SK-N-SH treated with all-trans-retinoic acid at 6 μM for 48 hours (cell line): ENCODE measurements around the gene SDK1.

Source experiments
- ATAC-seq: fragments of 200-7000 bp; cut with Tn5 transposase; 3 replicates; pipeline ENCODE4 v1.9.1; 2020; ENCODE audit warnings: mild to moderate bottlenecking, moderate library complexity
- ARNTL ChIP-seq: fragments of 450-650 bp; formaldehyde crosslinking; IDR thresholded peaks from 2 replicates; pipeline ENCODE4 v1.5.0; 2020; ENCODE audit warnings: low read depth, mild to moderate bottlenecking, moderate library complexity, borderline replicate concordance
- BACH2 ChIP-seq: fragments of 250-450 bp; sonication (Bioruptor Pico); IDR thresholded peaks from 2 replicates; pipeline ENCODE4 v1.9.0; 2021; ENCODE audit warnings: mild to moderate bottlenecking, borderline replicate concordance
- CSDC2 ChIP-seq: fragments of 250-450 bp; sonication (Bioruptor Pico); IDR thresholded peaks from 2 replicates; pipeline ENCODE4 v1.5.0; 2020; ENCODE audit warnings: mild to moderate bottlenecking, moderate library complexity
- ESRRG ChIP-seq: fragments of 250-450 bp; sonication (Bioruptor Pico); IDR thresholded peaks from 2 replicates; pipeline ENCODE4 v1.6.1; 2021; ENCODE audit warnings: mild to moderate bottlenecking
- ISL1 ChIP-seq: fragments of 250-450 bp; sonication (Bioruptor Pico); IDR thresholded peaks from 2 replicates; pipeline ENCODE4 v2.1.2; 2022; ENCODE audit warnings: mild to moderate bottlenecking, moderate library complexity
- OSR1 ChIP-seq: fragments of 250-450 bp; sonication (Bioruptor Pico); IDR thresholded peaks from 2 replicates; pipeline ENCODE4 v1.8.0; 2022; ENCODE audit warnings: moderate library complexity, mild to moderate bottlenecking, inconsistent platforms
- RARB ChIP-seq: fragments of 250-450 bp; sonication (Bioruptor Pico); IDR thresholded peaks from 2 replicates; pipeline ENCODE4 v1.8.0; 2021; ENCODE audit warnings: mild to moderate bottlenecking, moderate library complexity
- SNAI2 ChIP-seq: fragments of 250-450 bp; sonication (Bioruptor Pico); IDR thresholded peaks from 2 replicates; pipeline ENCODE4 v1.5.0; 2020; ENCODE audit warnings: mild to moderate bottlenecking, moderate library complexity
- TCF4 ChIP-seq: fragments of 250-450 bp; sonication (Bioruptor Pico); IDR thresholded peaks from 2 replicates; pipeline ENCODE4 v1.8.0; 2021; ENCODE audit warnings: mild to moderate bottlenecking, moderate library complexity, borderline replicate concordance
- TOX ChIP-seq: fragments of 250-450 bp; sonication (Bioruptor Pico); IDR thresholded peaks from 2 replicates; pipeline ENCODE4 v1.8.0; 2021; ENCODE audit warnings: mild to moderate bottlenecking, moderate library complexity, borderline replicate concordance
- ZC3H10 ChIP-seq: fragments of 250-450 bp; sonication (Bioruptor Pico); IDR thresholded peaks from 2 replicates; pipeline ENCODE4 v1.5.1; 2021; ENCODE audit warnings: mild to moderate bottlenecking, moderate library complexity
- ZFP3 ChIP-seq: fragments of 250-450 bp; sonication (Bioruptor Pico); IDR thresholded peaks from 2 replicates; pipeline ENCODE4 v1.5.0; 2020; ENCODE audit warnings: mild to moderate bottlenecking, moderate library complexity
- ZFP30 ChIP-seq: fragments of 450-650 bp; formaldehyde crosslinking; IDR thresholded peaks from 2 replicates; pipeline ENCODE4 v1.5.0; 2022; ENCODE audit warnings: mild to moderate bottlenecking, moderate library complexity
- ZNF565 ChIP-seq: fragments of 450-650 bp; formaldehyde crosslinking; conservative IDR thresholded peaks from 2 replicates; pipeline ENCODE4 v1.5.0; 2020; ENCODE audit warnings: low read depth, mild to moderate bottlenecking, moderate library complexity
- ZNF70 ChIP-seq: fragments of 450-650 bp; formaldehyde crosslinking; IDR thresholded peaks from 2 replicates; pipeline ENCODE4 v1.5.0; 2020; ENCODE audit warnings: mild to moderate bottlenecking, moderate library complexity
- ZNF8 ChIP-seq: fragments of 450-650 bp; formaldehyde crosslinking; IDR thresholded peaks from 2 replicates; pipeline ENCODE4 v1.5.0; 2020; ENCODE audit warnings: mild to moderate bottlenecking, moderate library complexity
- TF ChIP-seq, protein P1 (sequence below): fragments of 250-450 bp; sonication (Bioruptor Pico); IDR thresholded peaks from 2 replicates; pipeline ENCODE4 v1.8.0; 2021; ENCODE audit warnings: low read depth, mild to moderate bottlenecking, moderate library complexity, borderline replicate concordance
- TF ChIP-seq, protein P2 (sequence below): fragments of 250-450 bp; sonication (Bioruptor Pico); IDR thresholded peaks from 2 replicates; pipeline ENCODE4 v1.5.1; 2020; ENCODE audit warnings: low read depth, mild to moderate bottlenecking, moderate library complexity
- TF ChIP-seq, protein P3 (sequence below): fragments of 250-450 bp; sonication (Bioruptor Pico); IDR thresholded peaks from 2 replicates; pipeline ENCODE4 v1.5.0; 2020; ENCODE audit warnings: mild to moderate bottlenecking, moderate library complexity
- TF ChIP-seq, protein P4 (sequence below): fragments of 250-450 bp; sonication (Bioruptor Pico); IDR thresholded peaks from 2 replicates; pipeline ENCODE4 v1.5.1; 2021; ENCODE audit warnings: mild to moderate bottlenecking, moderate library complexity

SDK1 gene

DNA sequence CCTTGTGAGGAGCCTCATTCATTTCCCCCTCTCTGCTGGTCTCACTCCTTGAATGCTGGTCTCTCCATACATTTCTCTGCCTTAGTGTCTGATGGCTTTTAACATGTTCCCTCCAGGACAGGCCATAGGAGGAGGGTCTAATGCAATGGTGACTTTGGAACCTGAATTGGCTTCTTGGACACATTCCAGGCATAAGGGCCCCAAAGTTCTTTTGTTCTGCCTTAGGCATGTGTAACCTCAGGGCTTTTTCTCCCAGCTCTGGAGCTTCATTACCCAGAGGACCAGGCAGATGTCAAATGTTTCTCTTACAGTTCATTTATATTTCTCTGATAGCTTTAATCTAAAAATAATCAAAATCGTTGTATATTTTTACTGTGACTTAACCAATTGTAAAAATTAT, 162.6 kb downstream of the SDK1 start:
- TF ChIP-seq TCF4 (CRISPR knock-in tag): no peak
- no peak for TF ChIP-seq TOX (CRISPR knock-in tag)
- no peak for TF ChIP-seq SNAI2
- no peak for TF ChIP-seq ISL1 (CRISPR knock-in tag)
- TF ChIP-seq, protein P1, sequence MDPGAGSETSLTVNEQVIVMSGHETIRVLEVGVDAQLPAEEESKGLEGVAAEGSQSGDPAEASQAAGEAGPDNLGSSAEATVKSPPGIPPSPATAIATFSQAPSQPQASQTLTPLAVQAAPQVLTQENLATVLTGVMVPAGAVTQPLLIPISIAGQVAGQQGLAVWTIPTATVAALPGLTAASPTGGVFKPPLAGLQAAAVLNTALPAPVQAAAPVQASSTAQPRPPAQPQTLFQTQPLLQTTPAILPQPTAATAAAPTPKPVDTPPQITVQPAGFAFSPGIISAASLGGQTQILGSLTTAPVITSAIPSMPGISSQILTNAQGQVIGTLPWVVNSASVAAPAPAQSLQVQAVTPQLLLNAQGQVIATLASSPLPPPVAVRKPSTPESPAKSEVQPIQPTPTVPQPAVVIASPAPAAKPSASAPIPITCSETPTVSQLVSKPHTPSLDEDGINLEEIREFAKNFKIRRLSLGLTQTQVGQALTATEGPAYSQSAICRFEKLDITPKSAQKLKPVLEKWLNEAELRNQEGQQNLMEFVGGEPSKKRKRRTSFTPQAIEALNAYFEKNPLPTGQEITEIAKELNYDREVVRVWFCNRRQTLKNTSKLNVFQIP (CRISPR knock-in tag): no peak
- TF ChIP-seq ARNTL (CRISPR knock-in tag): no peak
- TF ChIP-seq ZFP3 (CRISPR knock-in tag): no peak
- no peak for TF ChIP-seq BACH2 (CRISPR knock-in tag)
- no peak for TF ChIP-seq RARB (CRISPR knock-in tag)
- TF ChIP-seq ZNF565 (CRISPR knock-in tag): no peak
- TF ChIP-seq OSR1 (CRISPR knock-in tag): no peak
- TF ChIP-seq, protein P2, sequence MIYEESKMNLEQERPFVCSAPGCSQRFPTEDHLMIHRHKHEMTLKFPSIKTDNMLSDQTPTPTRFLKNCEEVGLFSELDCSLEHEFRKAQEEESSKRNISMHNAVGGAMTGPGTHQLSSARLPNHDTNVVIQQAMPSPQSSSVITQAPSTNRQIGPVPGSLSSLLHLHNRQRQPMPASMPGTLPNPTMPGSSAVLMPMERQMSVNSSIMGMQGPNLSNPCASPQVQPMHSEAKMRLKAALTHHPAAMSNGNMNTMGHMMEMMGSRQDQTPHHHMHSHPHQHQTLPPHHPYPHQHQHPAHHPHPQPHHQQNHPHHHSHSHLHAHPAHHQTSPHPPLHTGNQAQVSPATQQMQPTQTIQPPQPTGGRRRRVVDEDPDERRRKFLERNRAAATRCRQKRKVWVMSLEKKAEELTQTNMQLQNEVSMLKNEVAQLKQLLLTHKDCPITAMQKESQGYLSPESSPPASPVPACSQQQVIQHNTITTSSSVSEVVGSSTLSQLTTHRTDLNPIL (CRISPR knock-in tag): no peak
- TF ChIP-seq, protein P3, sequence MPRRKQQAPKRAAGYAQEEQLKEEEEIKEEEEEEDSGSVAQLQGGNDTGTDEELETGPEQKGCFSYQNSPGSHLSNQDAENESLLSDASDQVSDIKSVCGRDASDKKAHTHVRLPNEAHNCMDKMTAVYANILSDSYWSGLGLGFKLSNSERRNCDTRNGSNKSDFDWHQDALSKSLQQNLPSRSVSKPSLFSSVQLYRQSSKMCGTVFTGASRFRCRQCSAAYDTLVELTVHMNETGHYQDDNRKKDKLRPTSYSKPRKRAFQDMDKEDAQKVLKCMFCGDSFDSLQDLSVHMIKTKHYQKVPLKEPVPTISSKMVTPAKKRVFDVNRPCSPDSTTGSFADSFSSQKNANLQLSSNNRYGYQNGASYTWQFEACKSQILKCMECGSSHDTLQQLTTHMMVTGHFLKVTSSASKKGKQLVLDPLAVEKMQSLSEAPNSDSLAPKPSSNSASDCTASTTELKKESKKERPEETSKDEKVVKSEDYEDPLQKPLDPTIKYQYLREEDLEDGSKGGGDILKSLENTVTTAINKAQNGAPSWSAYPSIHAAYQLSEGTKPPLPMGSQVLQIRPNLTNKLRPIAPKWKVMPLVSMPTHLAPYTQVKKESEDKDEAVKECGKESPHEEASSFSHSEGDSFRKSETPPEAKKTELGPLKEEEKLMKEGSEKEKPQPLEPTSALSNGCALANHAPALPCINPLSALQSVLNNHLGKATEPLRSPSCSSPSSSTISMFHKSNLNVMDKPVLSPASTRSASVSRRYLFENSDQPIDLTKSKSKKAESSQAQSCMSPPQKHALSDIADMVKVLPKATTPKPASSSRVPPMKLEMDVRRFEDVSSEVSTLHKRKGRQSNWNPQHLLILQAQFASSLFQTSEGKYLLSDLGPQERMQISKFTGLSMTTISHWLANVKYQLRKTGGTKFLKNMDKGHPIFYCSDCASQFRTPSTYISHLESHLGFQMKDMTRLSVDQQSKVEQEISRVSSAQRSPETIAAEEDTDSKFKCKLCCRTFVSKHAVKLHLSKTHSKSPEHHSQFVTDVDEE (CRISPR knock-in tag): no peak
- TF ChIP-seq ESRRG (CRISPR knock-in tag): no peak
- TF ChIP-seq ZFP30 (CRISPR knock-in tag): no peak
- TF ChIP-seq ZNF8 (CRISPR knock-in tag): no peak
- no peak for TF ChIP-seq ZC3H10 (CRISPR knock-in tag)
- TF ChIP-seq ZNF70 (CRISPR knock-in tag): no peak
- no peak for ATAC-seq

DNA sequence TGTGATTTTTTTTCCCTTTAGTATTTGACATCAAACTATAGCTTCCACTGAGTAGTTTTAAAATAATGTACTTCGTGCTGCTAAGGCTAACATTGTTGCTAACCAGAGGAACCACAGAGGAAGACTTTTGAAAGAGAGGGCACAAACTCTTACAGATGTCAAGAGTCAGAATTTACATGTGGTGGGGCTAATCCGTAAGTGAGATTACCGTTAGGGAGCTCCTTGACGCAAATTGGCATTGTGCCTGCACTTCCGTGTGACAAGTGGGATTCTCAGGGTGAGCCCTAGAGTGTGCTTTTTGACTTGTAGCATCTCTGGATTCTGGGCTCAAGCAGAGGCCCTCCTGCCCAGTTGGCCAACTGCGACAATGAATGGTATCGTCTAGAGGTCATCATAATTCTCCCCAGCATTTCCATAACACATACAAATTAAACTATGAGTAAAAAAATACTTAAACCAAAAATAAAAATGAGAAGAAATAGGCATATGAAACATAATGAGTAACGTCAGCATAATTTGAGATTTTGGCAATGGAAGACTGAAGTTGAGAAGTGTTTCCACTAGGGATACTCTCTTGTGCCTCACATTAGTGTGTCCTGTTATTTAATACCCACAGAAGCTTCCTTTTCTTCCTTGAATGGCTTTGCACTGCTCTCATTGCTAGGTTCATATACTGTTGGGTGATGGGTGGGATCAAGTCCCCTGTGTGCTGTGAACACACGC, 164.0 kb downstream of the SDK1 start:
- TF ChIP-seq, protein P2 (CRISPR knock-in tag): no peak
- no peak for TF ChIP-seq ZFP3 (CRISPR knock-in tag)
- no peak for ATAC-seq

DNA sequence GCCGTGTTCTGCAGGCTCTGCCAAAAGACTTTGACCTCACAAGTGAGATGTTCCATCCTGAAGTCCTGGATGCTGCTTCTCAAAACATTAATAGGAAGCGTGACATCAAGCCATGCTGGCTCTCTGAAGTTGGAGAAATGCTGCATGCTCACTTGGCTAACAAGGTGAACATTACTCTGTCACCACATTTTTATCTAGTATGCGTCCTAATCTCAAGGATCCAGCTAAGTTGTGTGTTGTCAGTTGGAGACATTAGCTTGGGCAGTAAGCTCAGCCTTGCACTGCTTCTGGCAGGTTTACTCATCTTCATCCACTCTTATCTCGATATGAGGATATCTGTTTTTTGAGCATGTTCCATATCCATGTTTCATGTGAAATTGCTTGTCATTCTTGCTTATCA, 165.2 kb downstream of the SDK1 start:
- no peak for ATAC-seq
- TF ChIP-seq ISL1 (CRISPR knock-in tag) (peak; percentile 59), TOX (CRISPR knock-in tag) (no peak)
- TF ChIP-seq, all 23 proteins: peak for 1

DNA sequence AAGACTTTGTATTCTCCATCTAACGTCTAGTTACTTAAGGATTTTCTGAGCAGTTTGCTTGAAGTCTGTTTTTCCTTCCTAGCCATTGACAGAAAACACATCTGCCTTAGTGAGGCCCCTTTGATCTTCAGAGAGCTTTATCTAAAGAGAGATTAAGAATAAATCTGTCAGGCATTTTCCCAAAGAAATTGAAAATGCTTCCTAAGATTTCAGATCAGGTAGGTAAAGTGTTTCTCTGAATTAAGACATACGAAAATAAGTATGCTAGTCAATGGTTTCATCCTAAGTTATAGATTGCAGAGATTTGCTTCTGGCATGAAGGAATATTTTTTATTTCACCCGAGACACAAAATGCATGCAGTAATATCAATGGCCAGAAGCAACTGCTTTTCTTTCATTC, 168.6 kb downstream of the SDK1 start:
- no peak for TF ChIP-seq CSDC2 (CRISPR knock-in tag)
- TF ChIP-seq ZNF565 (CRISPR knock-in tag): no peak
- TF ChIP-seq ESRRG (CRISPR knock-in tag): no peak
- TF ChIP-seq TCF4 (CRISPR knock-in tag): no peak
- TF ChIP-seq, protein P2 (CRISPR knock-in tag): no peak
- TF ChIP-seq, protein P4, sequence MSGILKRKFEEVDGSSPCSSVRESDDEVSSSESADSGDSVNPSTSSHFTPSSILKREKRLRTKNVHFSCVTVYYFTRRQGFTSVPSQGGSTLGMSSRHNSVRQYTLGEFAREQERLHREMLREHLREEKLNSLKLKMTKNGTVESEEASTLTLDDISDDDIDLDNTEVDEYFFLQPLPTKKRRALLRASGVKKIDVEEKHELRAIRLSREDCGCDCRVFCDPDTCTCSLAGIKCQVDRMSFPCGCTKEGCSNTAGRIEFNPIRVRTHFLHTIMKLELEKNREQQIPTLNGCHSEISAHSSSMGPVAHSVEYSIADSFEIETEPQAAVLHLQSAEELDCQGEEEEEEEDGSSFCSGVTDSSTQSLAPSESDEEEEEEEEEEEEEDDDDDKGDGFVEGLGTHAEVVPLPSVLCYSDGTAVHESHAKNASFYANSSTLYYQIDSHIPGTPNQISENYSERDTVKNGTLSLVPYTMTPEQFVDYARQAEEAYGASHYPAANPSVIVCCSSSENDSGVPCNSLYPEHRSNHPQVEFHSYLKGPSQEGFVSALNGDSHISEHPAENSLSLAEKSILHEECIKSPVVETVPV (CRISPR knock-in tag): no peak
- TF ChIP-seq, all 23 proteins: peak for 0
- no peak for ATAC-seq
